ENCODE data around the gene ZNF502.

DNA sequence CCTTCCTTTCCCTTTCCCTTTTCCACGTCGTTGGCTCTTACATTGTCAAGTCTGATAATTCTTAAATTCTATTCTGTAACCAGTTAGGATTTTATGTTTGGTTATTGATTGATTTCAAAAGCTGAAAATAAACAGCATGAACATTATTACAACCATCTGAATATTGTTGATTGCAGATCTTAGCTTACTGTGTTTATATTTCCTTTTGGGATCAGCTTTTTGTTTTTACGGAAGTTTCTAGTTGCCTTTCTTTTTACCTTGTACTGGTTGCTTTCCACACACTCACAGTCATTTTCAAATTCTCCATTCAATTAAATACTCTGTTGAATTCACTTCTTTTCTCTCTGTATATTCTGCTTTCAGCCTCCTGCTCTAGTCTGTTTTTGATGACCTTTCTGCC, 47.3 kb upstream of the ZNF502 start:
- no peak for TF ChIP-seq EZH2phosphoT487 (IDR thresholded peaks at IDR 0.05; ENCODE audit: borderline replicate concordance)
- TF ChIP-seq, protein P1, sequence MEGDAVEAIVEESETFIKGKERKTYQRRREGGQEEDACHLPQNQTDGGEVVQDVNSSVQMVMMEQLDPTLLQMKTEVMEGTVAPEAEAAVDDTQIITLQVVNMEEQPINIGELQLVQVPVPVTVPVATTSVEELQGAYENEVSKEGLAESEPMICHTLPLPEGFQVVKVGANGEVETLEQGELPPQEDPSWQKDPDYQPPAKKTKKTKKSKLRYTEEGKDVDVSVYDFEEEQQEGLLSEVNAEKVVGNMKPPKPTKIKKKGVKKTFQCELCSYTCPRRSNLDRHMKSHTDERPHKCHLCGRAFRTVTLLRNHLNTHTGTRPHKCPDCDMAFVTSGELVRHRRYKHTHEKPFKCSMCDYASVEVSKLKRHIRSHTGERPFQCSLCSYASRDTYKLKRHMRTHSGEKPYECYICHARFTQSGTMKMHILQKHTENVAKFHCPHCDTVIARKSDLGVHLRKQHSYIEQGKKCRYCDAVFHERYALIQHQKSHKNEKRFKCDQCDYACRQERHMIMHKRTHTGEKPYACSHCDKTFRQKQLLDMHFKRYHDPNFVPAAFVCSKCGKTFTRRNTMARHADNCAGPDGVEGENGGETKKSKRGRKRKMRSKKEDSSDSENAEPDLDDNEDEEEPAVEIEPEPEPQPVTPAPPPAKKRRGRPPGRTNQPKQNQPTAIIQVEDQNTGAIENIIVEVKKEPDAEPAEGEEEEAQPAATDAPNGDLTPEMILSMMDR (conservative IDR thresholded peaks at IDR 0.05; ENCODE audit: low read length), result no peak

Measured in Loucy (cell line).